H9 (cell line): Measurements from ENCODE around the gene CDHR5. TPM values are rescaled to one million over a fixed set of nuclear protein-coding genes. Genes with fewer than 3 reads are reported as not detected.
"Not testable (repeated sequence)": the region's sequence is repeated elsewhere in the genome, so short reads cannot be mapped to it uniquely, and the experiment has no call there.

ENCODE experiments used
- DNase-seq: peaks from one replicate; pipeline ENCODE4 v3.0.0-alpha.2; 2017
- H2AFZ ChIP-seq: one replicate; pipeline ENCODE4 v1.6.1; 2013; ENCODE audit warnings: mild to moderate bottlenecking, low read length, control low read depth, moderate library complexity
- H2AK5ac ChIP-seq: 2 replicates; pipeline ENCODE4 v1.6.1; 2013; ENCODE audit warnings: low read length, control low read depth, mixed read lengths; ENCODE audit not compliant: insufficient read length
- H2BK120ac ChIP-seq: one replicate; pipeline ENCODE4 v1.6.1; 2013; ENCODE audit warnings: low read depth, mild to moderate bottlenecking, low read length, control low read depth, inconsistent platforms; ENCODE audit not compliant: poor library complexity, severe bottlenecking
- H2BK12ac ChIP-seq: 2 replicates; pipeline ENCODE4 v1.6.1; 2013; ENCODE audit warnings: low read length, control low read depth, mixed read lengths, low read depth; ENCODE audit not compliant: insufficient read length
- H2BK15ac ChIP-seq: 2 replicates; pipeline ENCODE4 v1.6.1; 2013; ENCODE audit warnings: low read depth, low read length, control low read depth
- H2BK20ac ChIP-seq: one replicate; pipeline ENCODE4 v1.6.1; 2013; ENCODE audit warnings: low read depth, mild to moderate bottlenecking, low read length, control low read depth, inconsistent platforms; ENCODE audit not compliant: poor library complexity, severe bottlenecking
- H2BK5ac ChIP-seq: 2 replicates; pipeline ENCODE4 v1.6.1; 2013; ENCODE audit warnings: low read length, control low read depth, mixed read lengths; ENCODE audit not compliant: insufficient read length
- H3K14ac ChIP-seq: 2 replicates; pipeline ENCODE4 v1.6.1; 2013; ENCODE audit warnings: low read length, control low read depth; ENCODE audit not compliant: insufficient read depth
- H3K18ac ChIP-seq: 2 replicates; pipeline ENCODE4 v1.6.1; 2013; ENCODE audit warnings: low read depth, mild to moderate bottlenecking, mixed read lengths, low read length, control low read depth; ENCODE audit not compliant: insufficient read length
- H3K23ac ChIP-seq: 2 replicates; pipeline ENCODE4 v1.6.1; 2013; ENCODE audit warnings: low read length, control low read depth, mixed read lengths, low read depth; ENCODE audit not compliant: insufficient read length
- H3K23me2 ChIP-seq: 2 replicates; pipeline ENCODE4 v1.6.1; 2013; ENCODE audit warnings: low read depth, mild to moderate bottlenecking, mixed read lengths, low read length, control low read depth; ENCODE audit not compliant: insufficient read length, poor library complexity, severe bottlenecking
- H3K27ac ChIP-seq: 2 replicates; pipeline ENCODE4 v1.5.1; 2013; ENCODE audit warnings: low read length, control low read depth, mixed read lengths, low read depth; ENCODE audit not compliant: insufficient read length
- H3K27me3 ChIP-seq: 2 replicates; pipeline ENCODE4 v1.6.1; 2013; ENCODE audit warnings: low read length, control low read depth, inconsistent platforms; ENCODE audit not compliant: insufficient read depth
- H3K4ac ChIP-seq: 2 replicates; pipeline ENCODE4 v1.6.1; 2013; ENCODE audit warnings: low read depth, mild to moderate bottlenecking, control low read depth, inconsistent platforms, low read length, moderate library complexity
- H3K4me1 ChIP-seq: 2 replicates; pipeline ENCODE4 v1.6.1; 2013; ENCODE audit warnings: low read length, control low read depth, inconsistent platforms; ENCODE audit not compliant: insufficient read depth
- H3K4me2 ChIP-seq: 2 replicates; pipeline ENCODE4 v1.6.1; 2013; ENCODE audit warnings: low read length, control low read depth, mixed read lengths; ENCODE audit not compliant: insufficient read length, insufficient read depth
- H3K56ac ChIP-seq: 2 replicates; pipeline ENCODE4 v1.6.1; 2013; ENCODE audit warnings: low read depth, mild to moderate bottlenecking, mixed read lengths, low read length, control low read depth; ENCODE audit not compliant: insufficient read length
- H3K79me1 ChIP-seq: 2 replicates; pipeline ENCODE4 v1.6.1; 2013; ENCODE audit warnings: low read depth, mild to moderate bottlenecking, moderate library complexity, low read length, control low read depth, inconsistent platforms; ENCODE audit not compliant: insufficient read depth, poor library complexity, severe bottlenecking
- H3K79me2 ChIP-seq: 2 replicates; pipeline ENCODE4 v1.6.1; 2013; ENCODE audit warnings: low read length, control low read depth, inconsistent platforms; ENCODE audit not compliant: insufficient read depth
- H3K9ac ChIP-seq: 2 replicates; pipeline ENCODE4 v1.6.1; 2013; ENCODE audit warnings: low read length, control low read depth, mixed read lengths; ENCODE audit not compliant: insufficient read length; ENCODE audit errors: extremely low read depth
- H3K9me3 ChIP-seq: one replicate; pipeline ENCODE4 v1.6.1; 2013; ENCODE audit warnings: low read depth, low read length, inconsistent platforms; ENCODE audit not compliant: control insufficient read depth
- H3T11ph ChIP-seq: one replicate; pipeline ENCODE4 v1.6.1; 2013; ENCODE audit warnings: mild to moderate bottlenecking, low read length, control low read depth, inconsistent platforms
- H4K20me1 ChIP-seq: one replicate; pipeline ENCODE4 v1.6.1; 2013; ENCODE audit not compliant: control insufficient read depth, insufficient read length, insufficient read depth
- H4K5ac ChIP-seq: 2 replicates; pipeline ENCODE4 v1.6.1; 2013; ENCODE audit warnings: low read depth, mild to moderate bottlenecking, mixed read lengths, low read length, control low read depth; ENCODE audit not compliant: insufficient read length
- H4K8ac ChIP-seq: replicated peaks from 2 replicates; pipeline ENCODE4 v1.6.1; 2013; ENCODE audit warnings: low read length, control low read depth, mixed read lengths, low read depth; ENCODE audit not compliant: insufficient read length
- H4K91ac ChIP-seq: 2 replicates; pipeline ENCODE4 v1.6.1; 2013; ENCODE audit warnings: low read depth, mild to moderate bottlenecking, moderate library complexity, mixed read lengths, low read length, control low read depth; ENCODE audit not compliant: insufficient read length
- H3K27ac Mint-ChIP-seq, 3 experiments: 2 replicates in 2 of 3; 3 replicates in 1 of 3; pipeline ENCODE4 v1.8.0; 2020 to 2021; ENCODE audit warnings: mixed read lengths in 3 of 3, mild to moderate bottlenecking in 1 of 3, moderate library complexity in 1 of 3
- H3K27me3 Mint-ChIP-seq: 2 replicates; pipeline ENCODE4 v1.8.0; 2021; ENCODE audit warnings: low read depth, mild to moderate bottlenecking, moderate library complexity, mixed read lengths
- H3K36me3 Mint-ChIP-seq, 3 experiments: 2 replicates in 2 of 3; 3 replicates in 1 of 3; pipeline ENCODE4 v1.8.0; 2020 to 2021; ENCODE audit warnings: low read depth in 3 of 3, mixed read lengths in 3 of 3; ENCODE audit not compliant: insufficient read depth in 1 of 3
- H3K4me1 Mint-ChIP-seq, 2 experiments: 2 replicates each; pipeline ENCODE4 v1.8.0; 2020; ENCODE audit warnings: mixed read lengths in 2 of 2
- H3K4me3 Mint-ChIP-seq, 2 experiments: 2 replicates in 1 of 2; 3 replicates in 1 of 2; pipeline ENCODE4 v1.8.0; 2020 to 2021; ENCODE audit warnings: mild to moderate bottlenecking in 2 of 2, mixed read lengths in 2 of 2, moderate library complexity in 1 of 2
- H3K9me3 Mint-ChIP-seq, 2 experiments: 2 replicates in 1 of 2; 3 replicates in 1 of 2; pipeline ENCODE4 v1.8.0; 2020; ENCODE audit warnings: mild to moderate bottlenecking in 2 of 2, mixed read lengths in 2 of 2, moderate library complexity in 1 of 2
- CTCF ChIP-seq: fragments of 200-600 bp; sonication (generic); conservative IDR thresholded peaks from 3 replicates; pipeline ENCODE4 v1.8.0; 2021; ENCODE audit warnings: antibody characterized with exemption, mild to moderate bottlenecking
- whole genome bisulfite sequencing: extraction: QIAGEN DNeasy Blood & Tissue Kit; methylation state at CpG from one replicate; pipeline ENCODE4 v1.1.7; 2013; ENCODE audit warnings: missing lambda C conversion rate, low lambda C conversion rate, mixed read lengths; ENCODE audit not compliant: insufficient read length; ENCODE audit errors: extremely low coverage; 5-methylcytosine and 5-hydroxymethylcytosine counted together
- total RNA-seq: library from RNA; stranded (reverse); gene quantifications from 2 replicates; pipeline ENCODE4 v1.2.1, GENCODE V29; 2021

The CDHR5 gene
- total RNA-seq, 1 experiment from 2014 or later: not detected

GRCh38 chr11:655036-655726, 30.4 kb upstream of the CDHR5 start:
- H3K23ac ChIP-seq: no peak overlapping the region
- WGBS: no CpG with 5 or more reads among the region's 30 CpGs
- H3K18ac ChIP-seq: no peak overlapping the region
- H4K8ac ChIP-seq: no peak overlapping the region
- H3K4me3 Mint-ChIP-seq: no peak overlapping the region
- H3K27me3 Mint-ChIP-seq: no peaks in the 10 kb centered on the region
- no peaks in the 10 kb centered on the region for H3K4me1 Mint-ChIP-seq
- H3K27ac Mint-ChIP-seq: peak overlapping the region in 1 of 3 experiments; percentile 53; a peak in 2 of 7 replicates
- H3K27me3 ChIP-seq: no peaks in the 10 kb centered on the region
- no peak overlapping the region for H4K5ac ChIP-seq
- no peak overlapping the region for H2AFZ ChIP-seq
- H3K27ac ChIP-seq: no peak overlapping the region
- no peak for DNase-seq
- no peaks in the 10 kb centered on the region for H3K79me2 ChIP-seq
- H4K91ac ChIP-seq: no peak overlapping the region
- H3K56ac ChIP-seq: no peak overlapping the region
- no peak overlapping the region for H3T11ph ChIP-seq
- no peak overlapping the region for H2BK120ac ChIP-seq
- H3K14ac ChIP-seq: no peak overlapping the region
- no peaks in the 10 kb centered on the region for H3K79me1 ChIP-seq
- H3K4me2 ChIP-seq: no peak overlapping the region
- no peak for TF ChIP-seq CTCF
- no peak overlapping the region for H2AK5ac ChIP-seq
- H2BK15ac ChIP-seq: no peak overlapping the region
- no peaks in the 10 kb centered on the region for H3K23me2 ChIP-seq
- H3K9me3 Mint-ChIP-seq: no peaks in the 10 kb centered on the region
- H2BK20ac ChIP-seq: no peak overlapping the region
- H3K9ac ChIP-seq: no peak overlapping the region
- no peaks in the 10 kb centered on the region for H3K4me1 ChIP-seq
- no peak overlapping the region for H2BK12ac ChIP-seq
- no peak overlapping the region for H2BK5ac ChIP-seq
- no peaks in the 10 kb centered on the region for H4K20me1 ChIP-seq
- no peak overlapping the region for H3K4ac ChIP-seq
- peaks cover 17 to 56% (median 24%) of the 10 kb centered on the region in 3 experiments; a peak in 6 of 7 replicates for H3K36me3 Mint-ChIP-seq
- H3K9me3 ChIP-seq: no peaks in the 10 kb centered on the region

DNA sequence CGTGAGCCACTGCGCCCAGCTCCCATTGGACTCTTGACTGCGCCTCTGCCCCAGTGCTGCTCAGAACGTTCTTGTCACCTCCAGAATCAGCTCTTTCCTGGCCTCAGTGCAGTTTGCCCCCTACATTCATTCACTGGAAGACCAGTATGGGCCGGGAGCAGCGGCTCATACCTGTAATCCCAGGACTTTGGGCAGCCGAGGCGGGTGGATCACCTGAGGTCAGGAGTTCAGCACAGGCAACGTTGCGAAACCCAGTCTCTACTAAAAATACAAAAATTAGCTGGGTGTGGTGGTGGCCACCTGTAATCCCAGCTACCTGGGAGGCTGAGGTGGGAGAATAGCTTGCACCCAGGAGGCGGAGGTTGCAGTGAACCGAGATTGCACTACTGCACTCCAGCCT, 29.7 kb upstream of the CDHR5 start:
- not testable (repeated sequence) for H2AFZ ChIP-seq, H3K4me3 Mint-ChIP-seq, H3K27ac Mint-ChIP-seq, H4K8ac ChIP-seq, H4K91ac ChIP-seq, H3K4ac ChIP-seq, H3K27ac ChIP-seq, H2BK20ac ChIP-seq, H3T11ph ChIP-seq, H3K79me1 ChIP-seq, H2BK5ac ChIP-seq, DNase-seq, H2BK120ac ChIP-seq, H3K4me1 Mint-ChIP-seq, H3K9me3 Mint-ChIP-seq, H3K79me2 ChIP-seq, H3K27me3 Mint-ChIP-seq, H3K4me2 ChIP-seq, H3K4me1 ChIP-seq, H4K5ac ChIP-seq, H3K14ac ChIP-seq, H3K23ac ChIP-seq, H3K9ac ChIP-seq, H3K9me3 ChIP-seq, H3K23me2 ChIP-seq, H2AK5ac ChIP-seq, H3K56ac ChIP-seq, H3K27me3 ChIP-seq, H2BK15ac ChIP-seq, H4K20me1 ChIP-seq, H3K18ac ChIP-seq, H2BK12ac ChIP-seq
- H3K36me3 Mint-ChIP-seq: peaks cover 17 to 55% (median 27%) of the 10 kb centered on the region in 3 experiments
- WGBS: no CpG with 5 or more reads among the region's 12 CpGs
